ENCODE data around the gene RIMS1. TPM values are rescaled to one million over a fixed set of nuclear protein-coding genes. Genes with fewer than 3 reads are reported as not detected.

RIMS1 gene
- total RNA-seq, 1 experiment from 2014 or later: 0.57 TPM

- DNase-seq: no peak
- TF ChIP-seq CTCF (IDR thresholded peaks at IDR 0.05; ENCODE audit: unreplicated experiment): no peak
- CTCF ChIA-PET: interaction anchor here (0.6 to 1.6 kb wide), 3 partner anchors 164 to 1591 kb away, joined by 3 to 6 read pairs (median 3); no protein-coding TSS in a partner anchor
- Mint-ChIP-seq H3K27ac (ENCODE audit: unreplicated experiment) (no peak overlapping the region), H3K36me3 (ENCODE audit: insufficient read depth, unreplicated experiment) (no peaks in the 10 kb centered on the region), H3K9me3 (ENCODE audit: low read depth, unreplicated experiment) (no peaks in the 10 kb centered on the region), H3K4me1 (ENCODE audit: low read depth, unreplicated experiment) (no peaks in the 10 kb centered on the region), H3K4me3 (ENCODE audit: low read depth, unreplicated experiment) (no peak overlapping the region), H3K27me3 (ENCODE audit: unreplicated experiment) (no peaks in the 10 kb centered on the region)
- no TSS peak for BruUV-seq (replicated peaks)
- intact Hi-C loops (cut with micrococcal nuclease; ENCODE audit: unreplicated experiment): no loop called here
These were observed 530.6 kb downstream of the RIMS1 start for GRCh38 chr6:72416744-72417465.

- BruUV-seq (replicated peaks): no TSS peak
- no peaks in the 10 kb centered on the region for H3K4me1 Mint-ChIP-seq (ENCODE audit: low read depth, unreplicated experiment)
- H3K27me3 Mint-ChIP-seq (ENCODE audit: unreplicated experiment): no peaks in the 10 kb centered on the region
- no peak overlapping the region for H3K27ac Mint-ChIP-seq (ENCODE audit: unreplicated experiment)
- CTCF ChIA-PET: interaction anchor here (1.1 to 1.6 kb wide), 2 partner anchors 34 to 163 kb away, joined by 5 to 6 read pairs; no protein-coding TSS in a partner anchor
- no peak for DNase-seq
- no peak for TF ChIP-seq CTCF (IDR thresholded peaks at IDR 0.05; ENCODE audit: unreplicated experiment)
- H3K36me3 Mint-ChIP-seq (ENCODE audit: insufficient read depth, unreplicated experiment): no peaks in the 10 kb centered on the region
- no peak overlapping the region for H3K4me3 Mint-ChIP-seq (ENCODE audit: low read depth, unreplicated experiment)
- no peaks in the 10 kb centered on the region for H3K9me3 Mint-ChIP-seq (ENCODE audit: low read depth, unreplicated experiment)
- intact Hi-C loops (cut with micrococcal nuclease; ENCODE audit: unreplicated experiment): no loop called here
These were observed 531.4 kb downstream of the RIMS1 start for GRCh38 chr6:72417759-72418158.

GRCh38 chr6:72418495-72418894, 532.1 kb downstream of the RIMS1 start:
- H3K9me3 Mint-ChIP-seq (ENCODE audit: low read depth, unreplicated experiment): no peaks in the 10 kb centered on the region
- no peak overlapping the region for H3K27ac Mint-ChIP-seq (ENCODE audit: unreplicated experiment)
- no peak for DNase-seq
- no peaks in the 10 kb centered on the region for H3K36me3 Mint-ChIP-seq (ENCODE audit: insufficient read depth, unreplicated experiment)
- no TSS peak for BruUV-seq (replicated peaks)
- intact Hi-C loops (cut with micrococcal nuclease; ENCODE audit: unreplicated experiment): no loop called here
- no peak for TF ChIP-seq CTCF (IDR thresholded peaks at IDR 0.05; ENCODE audit: unreplicated experiment)
- CTCF ChIA-PET: interaction anchor here (1.1 to 1.6 kb wide), 2 partner anchors 33 to 162 kb away, joined by 5 to 6 read pairs; no protein-coding TSS in a partner anchor
- no peaks in the 10 kb centered on the region for H3K4me1 Mint-ChIP-seq (ENCODE audit: low read depth, unreplicated experiment)
- H3K27me3 Mint-ChIP-seq (ENCODE audit: unreplicated experiment): no peaks in the 10 kb centered on the region
- no peak overlapping the region for H3K4me3 Mint-ChIP-seq (ENCODE audit: low read depth, unreplicated experiment)

GRCh38 chr6:72419966-72420365, 533.6 kb downstream of the RIMS1 start:
- no TSS peak for BruUV-seq (replicated peaks)
- TF ChIP-seq CTCF (IDR thresholded peaks at IDR 0.05; ENCODE audit: unreplicated experiment): no peak
- Mint-ChIP-seq H3K27ac (ENCODE audit: unreplicated experiment) (no peak overlapping the region), H3K27me3 (ENCODE audit: unreplicated experiment) (no peaks in the 10 kb centered on the region), H3K9me3 (ENCODE audit: low read depth, unreplicated experiment) (no peaks in the 10 kb centered on the region), H3K36me3 (ENCODE audit: insufficient read depth, unreplicated experiment) (no peaks in the 10 kb centered on the region), H3K4me3 (ENCODE audit: low read depth, unreplicated experiment) (no peak overlapping the region), H3K4me1 (ENCODE audit: low read depth, unreplicated experiment) (no peaks in the 10 kb centered on the region)
- CTCF ChIA-PET: interaction anchor here (0.7 kb wide), 1 partner anchor 156 kb away, joined by 3 read pairs; no protein-coding TSS in a partner anchor
- intact Hi-C loops (cut with micrococcal nuclease; ENCODE audit: unreplicated experiment): no loop called here
- DNase-seq: no peak
